OCI-LY1 (cell line): Measurements from ENCODE around the gene MINDY3.

Source experiments
- H2AFZ ChIP-seq: fragments of 200-600 bp; sonication (generic), shearing (Covaris generic); 2 replicates; pipeline ENCODE4 v1.6.0; 2014; ENCODE audit warnings: antibody characterized with exemption, mild to moderate bottlenecking, low read length
- H3F3A ChIP-seq: fragments of 200-600 bp; sonication (generic), shearing (Covaris generic); 2 replicates; pipeline ENCODE4 v1.6.0; 2014; ENCODE audit warnings: mild to moderate bottlenecking, antibody characterized with exemption, low read length, moderate library complexity; ENCODE audit not compliant: insufficient read depth
- H3K27ac ChIP-seq: fragments of 200-600 bp; sonication (generic); 2 replicates; pipeline ENCODE4 v1.5.1; 2014; ENCODE audit warnings: low read length, mixed run types, mild to moderate bottlenecking, low read depth; ENCODE audit not compliant: poor library complexity, severe bottlenecking
- H3K27me3 ChIP-seq: fragments of 200-600 bp; sonication (generic); 2 replicates; pipeline ENCODE4 v1.6.0; 2014; ENCODE audit warnings: antibody characterized with exemption, mild to moderate bottlenecking, low read length, moderate library complexity; ENCODE audit not compliant: insufficient read depth
- H3K36me3 ChIP-seq: fragments of 200-600 bp; sonication (generic); 2 replicates; pipeline ENCODE4 v1.6.1; 2014; ENCODE audit warnings: mild to moderate bottlenecking, antibody characterized with exemption, low read length, moderate library complexity, mixed read lengths; ENCODE audit not compliant: insufficient read depth
- H3K4me1 ChIP-seq: fragments of 200-600 bp; sonication (generic); 2 replicates; pipeline ENCODE4 v1.5.1; 2014; ENCODE audit warnings: mild to moderate bottlenecking, low read length, moderate library complexity; ENCODE audit not compliant: insufficient read depth, severe bottlenecking
- H3K4me2 ChIP-seq: fragments of 200-600 bp; sonication (generic), shearing (Covaris generic); 2 replicates; pipeline ENCODE4 v1.6.1; 2014; ENCODE audit warnings: low read length
- H3K4me3 ChIP-seq: fragments of 200-600 bp; sonication (generic); 2 replicates; pipeline ENCODE4 v1.5.1; 2014; ENCODE audit warnings: low read length, low read depth, mild to moderate bottlenecking, mixed read lengths; ENCODE audit not compliant: poor library complexity, severe bottlenecking
- H3K79me2 ChIP-seq: fragments of 200-600 bp; shearing (Covaris generic); 2 replicates; pipeline ENCODE4 v1.6.1; 2016; ENCODE audit warnings: mixed run types, low read length, mixed read lengths; ENCODE audit not compliant: insufficient read depth
- H3K9ac ChIP-seq: fragments of 200-600 bp; sonication (generic), shearing (Covaris generic); 2 replicates; pipeline ENCODE4 v1.6.1; 2014; ENCODE audit warnings: mild to moderate bottlenecking, low read length, mixed read lengths
- H3K9me2 ChIP-seq: fragments of 200-600 bp; sonication (generic), shearing (Covaris generic); 2 replicates; pipeline ENCODE4 v1.6.1; 2014; ENCODE audit warnings: low read depth, mild to moderate bottlenecking, low read length, mixed read lengths
- H3K9me3 ChIP-seq: fragments of 200-600 bp; shearing (Covaris generic); 2 replicates; pipeline ENCODE4 v1.6.1; 2014; ENCODE audit warnings: low read length, mixed read lengths
- H4K20me1 ChIP-seq: fragments of 200-600 bp; sonication (generic), shearing (Covaris generic); 2 replicates; pipeline ENCODE4 v1.6.0; 2016; ENCODE audit warnings: mild to moderate bottlenecking, low read length; ENCODE audit not compliant: insufficient read depth
- EZH2 ChIP-seq: fragments of 200-600 bp; sonication (generic), shearing (Covaris generic); IDR thresholded peaks from 2 replicates; pipeline ENCODE4 v1.8.0; 2017; ENCODE audit warnings: borderline replicate concordance, mixed run types, mild to moderate bottlenecking, antibody characterized with exemption, low read length, moderate library complexity, mixed read lengths
- TF ChIP-seq, protein P1 (sequence below): fragments of 200-600 bp; sonication (generic), shearing (Covaris generic); IDR thresholded peaks from 2 replicates; pipeline ENCODE4 v1.5.1; 2017; ENCODE audit warnings: mild to moderate bottlenecking, antibody characterized with exemption, low read length, moderate library complexity, mixed read lengths

The MINDY3 gene

DNA sequence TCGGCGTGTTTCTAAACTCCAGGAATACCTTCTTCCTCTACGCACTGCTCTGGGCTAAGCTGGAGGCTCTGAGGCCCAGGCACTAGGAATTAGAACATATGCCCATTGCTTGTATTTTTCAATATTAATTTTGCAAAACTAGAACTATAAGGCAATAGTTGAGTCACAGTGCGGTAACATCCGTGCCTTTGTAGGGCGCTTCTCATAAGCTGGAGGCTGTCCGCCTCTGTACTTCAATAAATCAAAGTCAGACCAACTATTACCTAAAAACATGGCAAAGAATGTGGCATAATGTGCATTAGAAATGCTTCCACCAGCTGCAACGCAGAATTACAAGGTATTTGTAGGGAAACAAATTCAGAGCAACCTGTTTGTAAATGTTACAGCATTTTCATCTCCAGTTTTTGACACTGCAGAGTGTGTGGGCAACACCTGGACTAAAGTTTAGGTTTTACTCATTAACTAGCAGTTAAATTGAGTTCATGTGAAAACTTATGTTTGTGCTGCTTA, 440 bp upstream of the MINDY3 start:
- H3K9me3 ChIP-seq = no peaks in the 10 kb centered on the region
- H3K4me2 ChIP-seq = peak overlapping the region; percentile 70
- H2AFZ ChIP-seq = peak overlapping the region; percentile 36; the same call in 1 of the 2 replicates
- no peak for TF ChIP-seq EZH2
- TF ChIP-seq, protein P1, sequence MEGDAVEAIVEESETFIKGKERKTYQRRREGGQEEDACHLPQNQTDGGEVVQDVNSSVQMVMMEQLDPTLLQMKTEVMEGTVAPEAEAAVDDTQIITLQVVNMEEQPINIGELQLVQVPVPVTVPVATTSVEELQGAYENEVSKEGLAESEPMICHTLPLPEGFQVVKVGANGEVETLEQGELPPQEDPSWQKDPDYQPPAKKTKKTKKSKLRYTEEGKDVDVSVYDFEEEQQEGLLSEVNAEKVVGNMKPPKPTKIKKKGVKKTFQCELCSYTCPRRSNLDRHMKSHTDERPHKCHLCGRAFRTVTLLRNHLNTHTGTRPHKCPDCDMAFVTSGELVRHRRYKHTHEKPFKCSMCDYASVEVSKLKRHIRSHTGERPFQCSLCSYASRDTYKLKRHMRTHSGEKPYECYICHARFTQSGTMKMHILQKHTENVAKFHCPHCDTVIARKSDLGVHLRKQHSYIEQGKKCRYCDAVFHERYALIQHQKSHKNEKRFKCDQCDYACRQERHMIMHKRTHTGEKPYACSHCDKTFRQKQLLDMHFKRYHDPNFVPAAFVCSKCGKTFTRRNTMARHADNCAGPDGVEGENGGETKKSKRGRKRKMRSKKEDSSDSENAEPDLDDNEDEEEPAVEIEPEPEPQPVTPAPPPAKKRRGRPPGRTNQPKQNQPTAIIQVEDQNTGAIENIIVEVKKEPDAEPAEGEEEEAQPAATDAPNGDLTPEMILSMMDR = no peak
- peaks cover 24% of the 10 kb centered on the region for H3K4me1 ChIP-seq
- H4K20me1 ChIP-seq = no peaks in the 10 kb centered on the region
- H3K27me3 ChIP-seq = no peaks in the 10 kb centered on the region
- no peaks in the 10 kb centered on the region for H3K36me3 ChIP-seq
- H3F3A ChIP-seq = no peaks in the 10 kb centered on the region
- H3K79me2 ChIP-seq = peaks cover 39% of the 10 kb centered on the region
- peak overlapping the region; percentile 84 for H3K4me3 ChIP-seq
- H3K27ac ChIP-seq = peak overlapping the region; percentile 31
- H3K9me2 ChIP-seq = no peaks in the 10 kb centered on the region
- peak overlapping the region; percentile 82 for H3K9ac ChIP-seq

DNA sequence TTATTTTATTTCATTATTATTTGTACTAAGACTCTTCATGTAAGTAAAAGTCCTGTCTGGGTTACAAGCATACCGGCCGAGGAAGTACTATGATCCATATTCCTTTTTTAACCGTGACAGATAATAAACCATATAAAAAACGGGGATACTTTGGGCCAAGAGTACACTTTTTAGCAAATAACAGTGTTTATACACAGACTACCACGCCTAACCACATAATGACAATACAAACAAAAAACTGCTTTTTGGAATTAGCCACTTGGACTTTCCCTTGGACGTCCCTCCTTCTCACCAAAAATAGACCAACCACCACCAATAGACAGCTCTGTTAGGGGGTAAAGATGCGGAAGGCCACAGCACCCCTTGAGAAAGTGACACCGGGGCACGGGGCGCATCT, 800 bp downstream of the MINDY3 start:
- Histone ChIP-seq H3K27ac (no peak overlapping the region), H3K4me1 (peaks cover 24% of the 10 kb centered on the region)
- TF ChIP-seq EZH2 = no peak
- TF ChIP-seq, protein P1 = no peak

DNA sequence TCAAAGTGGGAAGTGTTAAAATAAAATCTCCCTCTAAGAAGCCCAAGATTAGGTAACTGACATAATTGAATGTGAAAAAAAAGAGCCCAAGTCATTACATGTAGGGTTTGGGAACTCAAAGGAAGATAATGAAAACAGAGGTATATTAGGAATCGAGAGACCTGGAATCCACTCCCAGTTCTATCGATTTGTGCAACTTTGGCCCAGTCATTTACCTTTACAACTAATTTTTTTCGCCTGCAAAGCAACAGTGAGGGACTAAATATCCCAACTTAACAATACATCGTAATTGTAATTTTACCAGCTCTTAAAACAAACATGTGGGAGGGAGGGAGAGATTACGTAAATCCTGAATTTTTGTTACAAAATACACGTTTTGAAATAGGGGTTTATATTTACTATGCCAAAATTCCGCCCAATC, 1.4 kb downstream of the MINDY3 start:
- H3K9me3 ChIP-seq = no peaks in the 10 kb centered on the region
- H3K4me1 ChIP-seq = peaks cover 24% of the 10 kb centered on the region
- H3K9me2 ChIP-seq = no peaks in the 10 kb centered on the region
- H3K79me2 ChIP-seq = peaks cover 56% of the 10 kb centered on the region
- no peak overlapping the region for H3K27ac ChIP-seq
- H2AFZ ChIP-seq = no peak overlapping the region
- peak overlapping the region; percentile 70 for H3K4me2 ChIP-seq
- TF ChIP-seq, protein P1 = no peak
- no peak for TF ChIP-seq EZH2
- peak overlapping the region; percentile 82; the same call in 1 of the 2 replicates for H3K9ac ChIP-seq
- H3K27me3 ChIP-seq = no peaks in the 10 kb centered on the region
- peaks cover 18% of the 10 kb centered on the region; the same call in 1 of the 2 replicates for H3K36me3 ChIP-seq
- no peaks in the 10 kb centered on the region for H3F3A ChIP-seq
- H4K20me1 ChIP-seq = no peaks in the 10 kb centered on the region
- peak overlapping the region; percentile 84 for H3K4me3 ChIP-seq

More for the DNA sequence above, 800 bp downstream of the MINDY3 start:
- Histone ChIP-seq H3K4me3 (peak overlapping the region; percentile 84), H3K79me2 (peaks cover 51% of the 10 kb centered on the region), H2AFZ (no peak overlapping the region), H4K20me1 (no peaks in the 10 kb centered on the region), H3F3A (no peaks in the 10 kb centered on the region), H3K36me3 (peaks cover 12% of the 10 kb centered on the region; the same call in 1 of the 2 replicates), H3K9me2 (no peaks in the 10 kb centered on the region), H3K4me2 (peak overlapping the region; percentile 70), H3K27me3 (no peaks in the 10 kb centered on the region), H3K9me3 (no peaks in the 10 kb centered on the region), H3K9ac (peak overlapping the region; percentile 82)
